Cortex of kidney (tissue), 1 donor: Measurements from ENCODE around the gene UMAD1.

ENCODE experiments used
- DNase-seq: peaks from one replicate; lab custom pipeline; 2025; lab: John Stamatoyannopoulos, UW

The UMAD1 gene

DNA sequence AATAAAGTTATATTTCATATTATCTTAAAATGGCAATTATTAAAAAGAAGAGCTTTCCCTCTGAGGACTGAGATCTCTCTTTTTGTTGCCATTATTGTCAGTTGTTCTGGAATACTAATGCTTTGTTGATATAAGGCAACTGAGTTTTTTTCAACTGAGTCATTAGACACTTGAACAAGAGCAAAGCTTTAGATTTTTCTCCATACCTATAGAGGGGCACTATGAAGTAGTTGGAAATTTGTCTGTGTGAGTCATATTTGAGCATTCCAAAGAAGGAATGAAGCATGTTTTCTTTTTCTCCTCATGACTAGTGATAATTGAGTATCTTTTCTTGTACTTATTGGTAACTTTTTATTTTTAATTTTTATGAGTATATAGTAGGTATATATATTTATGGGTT is 53.3 kb downstream of the UMAD1 start:
- no peak for DNase-seq

GRCh38 chr7:7694542-7694941 is 54.0 kb downstream of the UMAD1 start:
- no peak for DNase-seq

GRCh38 chr7:7695111-7695817 is 54.7 kb downstream of the UMAD1 start:
- DNase-seq, result no peak

GRCh38 chr7:7696458-7697119 is 56.0 kb downstream of the UMAD1 start:
- no peak for DNase-seq

DNA sequence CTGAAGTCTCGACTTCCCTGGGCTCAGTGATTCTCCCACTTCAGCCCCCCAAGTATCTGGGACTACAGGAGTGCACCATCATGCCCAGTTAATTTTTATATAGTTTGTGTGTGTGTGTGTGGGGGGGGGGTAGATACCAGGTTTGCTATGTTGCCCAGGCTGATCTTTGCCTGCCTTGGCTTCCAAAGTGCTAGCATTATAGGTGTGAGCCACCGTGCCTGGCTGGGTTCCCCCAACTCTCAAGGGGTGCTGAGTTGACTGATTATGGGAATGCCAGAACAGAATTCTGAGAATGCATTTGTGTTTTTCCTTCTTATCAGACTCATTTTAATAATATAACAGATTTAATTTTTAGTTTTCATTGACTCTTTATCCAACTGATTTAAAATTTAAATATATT is 58.4 kb downstream of the UMAD1 start:
- DNase-seq, result no peak

DNA sequence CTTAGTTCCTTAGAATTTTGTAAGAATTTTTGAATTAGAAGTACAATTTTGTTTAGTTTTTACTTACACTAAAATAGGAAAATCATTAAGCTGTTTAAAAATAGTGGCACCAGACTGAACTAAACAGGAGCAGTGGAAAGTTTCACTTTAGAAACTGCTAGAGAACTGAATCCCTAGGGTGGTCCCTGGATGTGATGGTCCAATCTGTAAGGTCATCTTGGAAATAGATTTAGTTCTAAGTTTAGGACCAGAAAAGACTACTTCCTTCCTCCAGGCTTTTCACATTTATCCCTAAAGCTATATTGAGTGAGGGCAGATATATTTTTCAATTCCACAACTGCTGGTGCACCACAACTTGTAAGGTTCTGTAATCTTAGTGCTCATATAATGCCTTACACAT is 58.8 kb downstream of the UMAD1 start:
- DNase-seq, result no peak

- no peak for DNase-seq
These were observed 59.4 kb downstream of the UMAD1 start for GRCh38 chr7:7699970-7700369.

DNA sequence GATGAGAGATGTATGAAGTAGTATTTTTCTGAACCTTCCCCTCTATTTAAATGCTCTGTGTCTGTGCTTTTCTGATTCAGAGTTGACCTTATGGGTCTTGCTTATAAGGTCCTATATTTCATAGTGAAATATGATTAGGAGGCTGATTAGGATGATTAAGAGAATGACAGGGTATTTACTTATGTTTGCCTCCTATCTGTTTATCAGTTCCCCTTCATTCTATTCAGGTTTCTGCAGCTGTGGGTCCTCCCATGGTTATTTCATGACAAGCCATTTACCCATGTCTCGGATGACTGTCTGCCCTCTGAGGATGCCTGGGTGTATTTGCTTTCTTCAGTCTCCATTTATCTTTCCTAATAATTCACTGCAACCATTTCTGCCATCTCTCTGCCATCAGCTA is 61.0 kb downstream of the UMAD1 start:
- DNase-seq, result no peak

DNA sequence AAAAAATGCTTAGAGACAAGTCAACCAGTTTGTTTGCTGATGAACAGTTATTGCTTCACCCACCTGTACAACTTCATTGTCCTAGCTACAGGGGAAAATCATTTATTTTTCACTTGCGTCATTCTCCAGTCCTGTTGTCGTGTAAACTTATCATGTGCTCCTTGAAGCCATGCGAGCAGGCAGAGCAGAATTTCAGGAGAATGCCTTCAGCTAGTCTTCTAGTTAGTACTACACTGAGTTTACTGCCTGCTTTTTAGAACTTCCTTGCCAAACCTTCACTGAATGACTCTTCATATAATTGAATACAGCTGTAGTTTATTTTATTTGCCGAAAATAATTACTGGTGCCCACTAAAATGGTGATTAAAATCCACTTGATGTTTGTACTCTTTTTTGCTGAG is 62.3 kb downstream of the UMAD1 start:
- no peak for DNase-seq

DNA sequence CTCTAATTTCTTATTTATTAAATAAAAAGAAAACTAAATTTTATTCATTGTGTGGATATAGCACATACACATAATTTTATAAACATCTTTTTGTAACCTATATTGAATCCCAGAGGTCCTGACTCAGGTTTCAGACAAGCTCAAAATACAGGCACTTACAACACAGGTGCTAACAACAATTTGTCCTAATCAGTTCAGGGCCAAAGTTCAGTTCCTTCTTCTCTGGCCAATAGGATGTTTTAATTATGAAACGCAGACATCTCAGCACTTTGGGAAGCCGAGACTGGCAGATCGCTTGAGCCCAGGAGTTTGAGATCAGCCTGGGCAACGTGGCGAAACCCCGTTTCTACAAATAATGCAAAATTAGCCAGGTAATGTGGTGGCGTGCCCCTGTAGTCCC is 62.9 kb downstream of the UMAD1 start:
- no peak for DNase-seq

GRCh38 chr7:7704867-7705266 is 64.3 kb downstream of the UMAD1 start:
- DNase-seq, result no peak

- no peak for DNase-seq
These were observed 64.8 kb downstream of the UMAD1 start for GRCh38 chr7:7705318-7705717.

DNA sequence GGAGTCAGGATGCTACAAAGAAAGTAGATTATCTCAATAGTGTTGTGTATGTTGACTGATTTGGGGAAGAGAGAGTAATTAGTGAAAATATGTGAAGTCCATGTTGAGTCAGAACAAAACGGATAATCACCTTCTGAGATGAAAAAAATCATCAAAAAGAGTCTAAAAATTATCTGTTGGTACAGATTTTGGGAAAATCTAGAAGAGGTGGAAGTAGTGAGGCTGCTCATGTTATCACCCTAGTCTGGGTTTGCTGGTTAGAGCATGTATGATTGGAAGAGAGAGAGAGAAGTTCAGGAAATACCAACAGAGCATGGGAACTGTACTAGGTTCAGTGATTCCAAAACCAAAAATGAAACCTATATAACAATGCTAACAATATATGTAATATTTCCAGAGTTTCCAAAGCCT is 65.6 kb downstream of the UMAD1 start:
- DNase-seq, result no peak

GRCh38 chr7:7706556-7707172 is 66.1 kb downstream of the UMAD1 start:
- DNase-seq, result no peak

DNA sequence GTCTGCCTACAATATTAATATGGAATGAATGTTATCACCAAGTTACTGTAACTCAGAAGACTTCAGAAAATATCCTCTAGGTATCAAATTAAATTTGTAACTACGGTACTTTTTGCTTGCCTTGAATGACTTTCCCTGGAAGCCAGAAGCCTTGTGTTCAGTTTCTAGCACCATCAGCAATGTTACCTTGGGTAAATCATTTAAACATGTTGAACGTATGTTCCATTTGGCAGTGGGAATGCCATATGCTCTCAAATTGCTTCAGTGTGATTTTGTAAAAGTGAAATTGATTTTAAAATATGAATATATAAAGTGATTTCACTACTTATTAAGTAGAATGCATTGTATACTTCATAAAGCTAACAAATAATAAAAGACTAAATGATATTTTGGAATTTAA is 66.7 kb downstream of the UMAD1 start:
- DNase-seq, result no peak

DNA sequence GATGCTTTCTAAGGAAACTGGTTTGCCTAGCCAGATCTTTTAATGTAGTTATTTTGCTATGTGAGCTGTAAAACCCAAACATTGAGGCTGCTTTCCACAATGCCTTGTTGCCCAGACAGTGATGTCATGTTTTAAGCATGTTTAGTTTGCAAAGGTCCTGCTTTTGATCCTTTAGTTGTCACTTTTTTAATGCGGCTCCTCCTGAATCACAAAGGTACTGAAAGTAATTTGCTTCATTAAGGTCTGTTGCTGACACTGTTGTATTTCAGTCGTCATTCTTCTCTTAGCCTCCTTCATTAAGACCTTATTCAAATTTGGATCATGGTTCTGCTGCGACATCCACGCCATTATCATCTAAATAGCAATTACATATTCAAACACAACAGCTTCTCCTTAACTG is 67.3 kb downstream of the UMAD1 start:
- no peak for DNase-seq

DNA sequence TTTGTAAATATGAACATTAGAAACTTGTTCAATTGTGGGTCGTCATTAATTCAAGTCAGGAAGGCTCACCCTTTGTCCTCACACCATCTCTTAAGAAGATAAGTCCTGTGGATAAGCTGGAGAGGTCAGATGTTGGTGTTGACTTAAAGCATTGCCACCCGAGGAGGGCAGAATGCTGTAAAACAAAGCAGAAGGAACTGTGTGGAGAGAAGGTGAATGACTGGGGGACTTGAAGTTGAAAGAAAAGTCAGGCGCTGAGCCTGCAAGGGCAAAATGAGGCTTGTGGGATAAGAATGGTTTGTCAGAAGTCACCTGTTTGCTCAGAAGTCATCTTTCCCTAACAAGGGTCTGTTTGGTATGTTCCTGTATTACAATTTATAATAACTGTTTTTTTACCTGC is 68.7 kb downstream of the UMAD1 start:
- no peak for DNase-seq

GRCh38 chr7:7710469-7710868 is 69.9 kb downstream of the UMAD1 start:
- DNase-seq, result no peak

- DNase-seq, result no peak
These were observed 73.2 kb downstream of the UMAD1 start for GRCh38 chr7:7713730-7714129.

- no peak for DNase-seq
These were observed 77.9 kb downstream of the UMAD1 start, which contains the start of gene RPA3 for GRCh38 chr7:7718492-7718891. Gene RPA3, minus strand, starts transcription at chr7:7718607. Its CDS starts 78,189 bp downstream, at chr7:7640418.

DNA sequence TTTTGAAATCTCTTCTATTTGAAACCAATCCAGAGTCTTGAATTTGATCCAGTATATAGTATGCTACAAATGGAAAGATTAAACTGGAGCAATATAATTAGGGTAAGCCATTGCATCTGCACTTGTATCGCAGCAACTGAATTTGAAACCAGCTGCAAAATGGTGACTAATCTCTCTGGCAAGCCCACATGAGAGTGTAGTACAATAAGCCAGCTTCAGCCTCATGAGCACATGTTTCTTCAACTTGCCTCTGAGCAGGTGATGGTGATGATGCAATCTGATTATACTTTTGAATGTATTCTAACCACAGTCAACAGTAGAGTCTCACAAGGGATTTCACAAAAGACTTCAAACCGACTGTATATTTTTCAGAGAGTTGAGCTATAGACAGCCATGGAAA is 78.7 kb downstream of the UMAD1 start:
- no peak for DNase-seq

- DNase-seq, result no peak
These were observed 79.6 kb downstream of the UMAD1 start for GRCh38 chr7:7720193-7720592.
